ENCODE measurements around the gene NAP1L4. TPM values are rescaled to one million over a fixed set of nuclear protein-coding genes. Genes with fewer than 3 reads are reported as not detected.
A peak's percentile ranks its signal among the peaks of the same experiment; 100 is the strongest.

Gene NAP1L4
- total and polyA plus RNA-seq, 3 experiments from 2014 or later: 163 to 280 (median 273) TPM

DNA sequence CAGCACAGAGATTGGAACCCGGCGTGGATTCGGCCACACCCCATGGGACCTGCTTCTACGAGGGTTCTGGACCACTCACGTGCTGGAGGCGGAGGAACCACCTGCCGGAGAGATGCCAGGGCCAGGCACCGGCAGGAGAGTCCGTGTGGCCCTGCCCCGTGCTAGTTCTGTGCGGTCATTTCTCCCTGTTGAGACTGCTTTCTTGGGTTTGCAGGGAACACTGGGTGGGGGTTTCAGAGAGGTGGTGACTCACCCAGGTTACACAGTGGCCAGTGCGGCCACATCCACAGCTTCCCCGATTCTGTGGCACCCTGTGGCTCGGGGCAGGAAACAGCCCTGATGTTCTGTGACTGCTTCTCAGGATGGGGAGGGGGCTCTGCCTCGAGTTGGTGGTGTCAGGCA is 59.3 kb downstream of the NAP1L4 start:
- ChIA-PET POLR2A (no interaction called here), CTCF (interaction anchor here (1.4 kb wide), 1 partner anchor 41 kb away, joined by 5 read pairs; no protein-coding TSS in a partner anchor)
- peaks cover 22% of the 10 kb centered on the region for H3K4me1 ChIP-seq (ENCODE audit: insufficient read depth, low read length)
- DNase-seq: peak in 1 of 5 donors; percentile 33
- H3K9me3 ChIP-seq (ENCODE audit: low read length): peaks cover 6% of the 10 kb centered on the region
- Mint-ChIP-seq H3K36me3 (peaks cover 1 to 5% (median 4%) of the 10 kb centered on the region in 3 donors), H3K27ac (peak overlapping the region in 3 of 8 donors; percentile 36 to 48 (median 38)), H3K4me3 (peak overlapping the region in 1 of 7 donors; percentile 30), H3K27me3 (peaks cover 16 to 20% of the 10 kb centered on the region in 2 donors), H3K4me1 (peaks cover 16 to 36% (median 19%) of the 10 kb centered on the region in 3 donors), H3K9me3 (peaks cover 5 to 10% (median 10%) of the 10 kb centered on the region in 5 donors)
- peaks cover 6% of the 10 kb centered on the region for H3K27me3 ChIP-seq (ENCODE audit: insufficient read depth, low read length, poor library complexity, severe bottlenecking)
- no peak overlapping the region for H3K27ac ChIP-seq (ENCODE audit: low read depth, low read length)
- no peaks in the 10 kb centered on the region for H3K36me3 ChIP-seq (ENCODE audit: insufficient read depth, low read length)
- H3K4me3 ChIP-seq (ENCODE audit: low read length): no peak overlapping the region

DNA sequence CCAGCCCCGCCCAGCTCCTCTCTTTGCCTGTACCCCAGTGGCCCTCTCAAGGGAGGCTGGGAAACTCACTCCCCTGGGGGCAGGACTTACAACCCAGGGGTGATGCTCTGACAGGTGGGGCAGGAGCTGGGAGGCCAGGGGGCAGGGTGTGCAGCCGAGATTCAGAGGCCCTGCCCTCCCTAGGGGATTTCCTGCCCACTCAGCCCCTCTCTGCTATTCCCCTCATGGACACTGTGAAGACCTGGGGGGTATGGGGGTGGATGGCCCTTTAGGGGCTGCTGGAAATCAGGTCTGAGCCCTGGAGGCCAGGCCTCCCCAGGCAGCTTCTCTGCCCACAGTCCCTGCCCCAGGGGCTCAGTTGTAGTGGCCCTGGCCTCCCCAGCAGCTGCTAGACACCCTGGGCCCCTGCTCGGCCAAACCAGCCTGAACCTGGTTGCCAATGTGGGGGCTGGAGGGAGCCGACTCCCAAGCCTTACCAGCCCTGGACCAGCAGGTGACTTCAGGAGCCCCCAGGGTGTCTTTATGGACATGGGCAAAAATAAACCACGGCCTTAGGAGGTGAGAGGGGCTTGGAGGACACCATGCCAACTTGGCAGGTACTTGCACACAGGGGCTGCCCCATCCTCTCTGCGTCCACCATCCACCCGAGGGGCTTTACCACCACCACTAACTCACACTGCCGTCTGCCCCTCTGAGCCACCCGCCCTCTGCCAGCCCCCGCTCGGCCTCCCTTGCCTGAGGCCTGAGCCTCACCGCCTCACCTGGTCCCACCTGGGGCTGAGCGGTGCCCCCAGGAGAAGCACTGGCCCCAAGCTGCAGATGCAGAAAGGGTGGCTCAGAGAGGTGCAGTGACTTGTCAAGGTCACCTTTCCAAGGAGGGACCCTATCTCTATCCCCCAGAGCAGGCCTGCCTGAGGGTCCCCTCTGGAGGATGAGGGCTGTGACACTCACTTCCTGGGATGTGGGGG is 60.1 kb downstream of the NAP1L4 start:
- H3K4me3 Mint-ChIP-seq: peak overlapping the region in 1 of 7 donors; percentile 54
- H3K27ac Mint-ChIP-seq: peak overlapping the region in 3 of 8 donors; percentile 27 to 48 (median 36)
- H3K27me3 ChIP-seq (ENCODE audit: insufficient read depth, low read length, poor library complexity, severe bottlenecking): peaks cover 6% of the 10 kb centered on the region

DNA sequence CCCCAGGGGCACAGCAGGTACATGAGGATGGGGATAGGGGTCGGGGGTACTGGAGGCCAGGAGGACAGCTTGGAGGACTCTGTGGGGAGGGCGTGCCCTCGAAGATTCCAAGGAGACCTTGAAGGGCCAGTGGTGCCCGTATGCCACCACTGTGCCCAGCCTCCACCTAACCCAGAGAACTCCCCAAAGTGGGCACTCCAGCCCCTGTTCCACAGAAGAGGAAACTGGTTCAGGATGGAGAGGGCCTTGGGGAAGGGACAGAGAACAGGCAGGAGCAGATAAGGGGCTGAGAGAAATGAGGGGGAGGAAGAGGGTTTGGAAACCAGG is 60.7 kb downstream of the NAP1L4 start:
- Mint-ChIP-seq H3K36me3 (peaks cover 0 to 1% (median 0%) of the 10 kb centered on the region in 3 donors), H3K27ac (peak overlapping the region in 1 of 8 donors; percentile 88), H3K4me1 (peaks cover 20 to 41% (median 22%) of the 10 kb centered on the region in 3 donors), H3K27me3 (peaks cover 17 to 21% of the 10 kb centered on the region in 2 donors), H3K4me3 (peak overlapping the region in 1 of 7 donors; percentile 2), H3K9me3 (peaks cover 0 to 2% (median 0%) of the 10 kb centered on the region in 5 donors)
- ChIA-PET CTCF (interaction anchor here (0.8 to 5.2 kb wide), 3 partner anchors 39 to 399 kb away, joined by 3 to 48 read pairs (median 4); no protein-coding TSS in a partner anchor), POLR2A (no interaction called here)
- H3K4me3 ChIP-seq (ENCODE audit: low read length): no peak overlapping the region
- DNase-seq: peak in 1 of 5 donors; percentile 44
- no peaks in the 10 kb centered on the region for H3K9me3 ChIP-seq (ENCODE audit: low read length)
- no peaks in the 10 kb centered on the region for H3K36me3 ChIP-seq (ENCODE audit: insufficient read depth, low read length)
- peaks cover 25% of the 10 kb centered on the region for H3K4me1 ChIP-seq (ENCODE audit: insufficient read depth, low read length)
- peaks cover 6% of the 10 kb centered on the region for H3K27me3 ChIP-seq (ENCODE audit: insufficient read depth, low read length, poor library complexity, severe bottlenecking)
- no peak overlapping the region for H3K27ac ChIP-seq (ENCODE audit: low read depth, low read length)

More for the DNA sequence above, 60.1 kb downstream of the NAP1L4 start:
- ChIA-PET CTCF (interaction anchor here (0.8 to 5.2 kb wide), 3 partner anchors 39 to 400 kb away, joined by 3 to 48 read pairs (median 4); no protein-coding TSS in a partner anchor), POLR2A (interaction anchor here (0.5 kb wide), 1 partner anchor 32 kb away, joined by 3 read pairs; no protein-coding TSS in a partner anchor)
- peaks cover 25% of the 10 kb centered on the region for H3K4me1 ChIP-seq (ENCODE audit: insufficient read depth, low read length)
- H3K4me3 ChIP-seq (ENCODE audit: low read length): no peak overlapping the region
- no peak overlapping the region for H3K27ac ChIP-seq (ENCODE audit: low read depth, low read length)
- peaks cover 20 to 41% (median 22%) of the 10 kb centered on the region in 3 donors for H3K4me1 Mint-ChIP-seq
- peaks cover 20 to 21% of the 10 kb centered on the region in 2 donors for H3K27me3 Mint-ChIP-seq
- peaks cover 0 to 1% (median 0%) of the 10 kb centered on the region in 3 donors for H3K36me3 Mint-ChIP-seq
- no peaks in the 10 kb centered on the region for H3K36me3 ChIP-seq (ENCODE audit: insufficient read depth, low read length)
- no peaks in the 10 kb centered on the region for H3K9me3 ChIP-seq (ENCODE audit: low read length)
- H3K9me3 Mint-ChIP-seq: peaks cover 0 to 4% (median 2%) of the 10 kb centered on the region in 5 donors
- DNase-seq: peak in 1 of 5 donors; percentile 45

DNA sequence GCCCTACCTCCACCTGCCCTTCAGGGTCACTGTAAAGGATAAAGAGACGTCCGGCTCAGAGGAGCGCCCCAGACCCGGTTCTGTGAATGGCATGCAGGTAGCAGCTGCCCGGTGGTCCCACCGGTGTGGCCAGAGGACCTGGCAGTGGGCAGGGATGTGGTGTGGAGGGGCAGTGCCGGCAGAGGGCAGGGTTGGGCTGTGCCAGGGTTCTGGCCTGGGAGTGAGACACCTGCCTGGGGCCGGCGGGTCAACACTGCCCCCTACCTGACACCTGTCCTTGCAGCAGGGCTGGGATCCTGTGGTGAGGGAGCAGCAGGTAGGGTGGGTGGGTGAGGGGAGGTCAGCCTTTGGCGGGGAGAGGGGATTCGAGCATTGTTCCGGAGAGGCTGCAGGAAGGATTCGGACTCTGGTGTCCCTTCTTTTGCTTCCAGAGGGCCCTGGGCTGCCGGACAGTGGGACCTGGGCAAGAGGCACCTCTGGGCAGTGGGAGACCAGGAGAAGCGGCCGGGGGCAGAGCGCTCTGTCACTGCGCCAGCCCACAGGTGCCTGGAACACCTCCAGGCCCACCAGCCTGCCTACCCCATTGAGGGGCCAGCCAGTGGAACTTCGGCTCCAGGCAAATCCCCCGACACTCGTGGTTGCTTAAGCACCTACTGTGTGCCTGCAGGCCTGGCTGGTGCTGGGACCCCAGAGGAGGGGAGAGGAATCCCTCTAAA is 61.3 kb downstream of the NAP1L4 start:
- H3K27ac Mint-ChIP-seq: peak overlapping the region in 5 of 8 donors; percentile 11 to 90 (median 86)
- peaks cover 0 to 2% (median 0%) of the 10 kb centered on the region in 5 donors for H3K9me3 Mint-ChIP-seq
- Histone ChIP-seq H3K4me3 (ENCODE audit: low read length) (peak overlapping the region; percentile 56), H3K27me3 (ENCODE audit: insufficient read depth, low read length, poor library complexity, severe bottlenecking) (peaks cover 6% of the 10 kb centered on the region), H3K9me3 (ENCODE audit: low read length) (no peaks in the 10 kb centered on the region), H3K4me1 (ENCODE audit: insufficient read depth, low read length) (peaks cover 25% of the 10 kb centered on the region), H3K36me3 (ENCODE audit: insufficient read depth, low read length) (no peaks in the 10 kb centered on the region), H3K27ac (ENCODE audit: low read depth, low read length) (peak overlapping the region; percentile 31)
- ChIA-PET POLR2A (interaction anchor here (1.1 to 1.3 kb wide), 2 partner anchors 12 to 32 kb away, joined by 3 read pairs; no protein-coding TSS in a partner anchor), CTCF (interaction anchor here (0.9 to 5.2 kb wide), 16 partner anchors 10 to 399 kb away, joined by 3 to 48 read pairs (median 4); a partner anchor contains a TSS)
- DNase-seq: peak in 2 of 5 donors; percentile 18 to 63
- peaks cover 17 to 21% of the 10 kb centered on the region in 2 donors for H3K27me3 Mint-ChIP-seq
- H3K4me1 Mint-ChIP-seq: peaks cover 20 to 41% (median 22%) of the 10 kb centered on the region in 3 donors
- peak overlapping the region; percentile 38 to 90 (median 82) for H3K4me3 Mint-ChIP-seq
- peaks cover 0 to 1% (median 0%) of the 10 kb centered on the region in 3 donors for H3K36me3 Mint-ChIP-seq

DNA sequence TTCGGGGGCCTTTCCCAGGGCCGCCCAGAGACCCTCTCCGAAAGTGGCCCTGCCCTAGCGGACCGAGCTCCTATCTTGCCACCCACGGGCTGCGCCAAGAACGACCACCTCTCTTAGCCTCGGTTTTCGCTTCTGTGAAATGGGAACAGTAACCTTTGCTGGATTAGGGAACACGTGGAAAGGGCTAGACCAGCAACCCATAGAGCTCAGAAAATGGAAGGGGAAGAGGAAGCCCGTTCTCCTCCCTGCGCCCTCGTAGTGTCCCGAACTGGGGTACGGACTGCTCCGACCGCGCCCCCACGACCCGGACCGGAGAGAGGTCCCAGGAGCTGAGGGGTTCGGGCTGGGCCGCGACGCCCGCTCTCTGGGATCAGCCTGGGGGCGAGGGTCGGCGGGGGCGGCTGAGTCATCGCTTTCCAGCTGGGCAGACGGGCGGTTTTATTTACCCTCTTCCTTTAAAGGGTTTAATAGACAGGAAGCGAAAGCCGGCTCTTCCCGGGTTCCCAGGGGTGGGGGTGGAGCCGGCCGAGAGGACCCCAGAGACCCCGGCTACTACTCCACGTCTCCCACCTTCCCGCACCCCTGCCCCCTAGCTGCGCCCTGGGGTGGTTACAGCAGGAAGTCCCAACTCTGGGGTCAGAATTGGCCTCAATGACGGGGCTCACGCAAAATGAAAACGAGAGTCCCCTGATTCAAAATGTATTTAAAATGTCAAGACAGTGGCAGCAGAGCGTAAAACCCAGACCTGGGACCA is 62.0 kb downstream of the NAP1L4 start:
- Histone ChIP-seq H3K27ac (ENCODE audit: low read depth, low read length) (peak overlapping the region; percentile 31), H3K27me3 (ENCODE audit: insufficient read depth, low read length, poor library complexity, severe bottlenecking) (peaks cover 6% of the 10 kb centered on the region), H3K4me1 (ENCODE audit: insufficient read depth, low read length) (peaks cover 25% of the 10 kb centered on the region), H3K36me3 (ENCODE audit: insufficient read depth, low read length) (no peaks in the 10 kb centered on the region), H3K4me3 (ENCODE audit: low read length) (peak overlapping the region; percentile 56), H3K9me3 (ENCODE audit: low read length) (no peaks in the 10 kb centered on the region)
- H3K4me1 Mint-ChIP-seq: peaks cover 20 to 41% (median 22%) of the 10 kb centered on the region in 3 donors
- peak overlapping the region in 7 of 8 donors; percentile 11 to 94 (median 65) for H3K27ac Mint-ChIP-seq
- peaks cover 17 to 21% of the 10 kb centered on the region in 2 donors for H3K27me3 Mint-ChIP-seq
- peaks cover 0 to 1% (median 0%) of the 10 kb centered on the region in 3 donors for H3K36me3 Mint-ChIP-seq
- ChIA-PET POLR2A (interaction anchor here (0.6 to 1.7 kb wide), 5 partner anchors 12 to 85 kb away, joined by 3 to 5 read pairs (median 4); no protein-coding TSS in a partner anchor), CTCF (interaction anchor here (0.7 to 5.2 kb wide), 22 partner anchors 11 to 398 kb away, joined by 3 to 48 read pairs (median 4); partner anchors contain the start of gene NAP1L4)
- DNase-seq: peak in 1 of 5 donors; percentile 54
- H3K4me3 Mint-ChIP-seq: peak overlapping the region; percentile 68 to 90 (median 82)
- peaks cover 0 to 2% (median 0%) of the 10 kb centered on the region in 5 donors for H3K9me3 Mint-ChIP-seq

DNA sequence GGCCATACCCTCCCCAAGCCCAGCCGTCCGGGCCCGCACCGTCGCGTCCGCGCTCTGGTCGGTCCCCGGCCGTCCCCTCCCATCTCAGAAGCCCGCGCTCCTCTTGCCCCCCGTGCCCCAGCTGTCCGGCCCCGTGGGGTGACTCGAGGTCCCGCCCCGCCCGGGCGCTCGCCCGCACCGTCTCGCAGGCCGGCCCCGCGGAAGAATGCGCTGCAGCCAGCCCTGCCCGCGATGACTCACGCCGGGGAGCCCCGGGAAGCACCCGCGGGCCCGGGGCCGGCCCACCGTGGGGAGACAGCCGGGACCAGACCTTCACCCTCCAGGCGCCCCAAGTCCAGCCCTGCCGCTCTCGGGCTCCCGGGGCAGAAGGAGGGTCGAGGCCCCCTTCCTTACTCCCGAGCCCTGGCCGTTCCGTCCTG is 62.6 kb downstream of the NAP1L4 start:
- peak overlapping the region; percentile 56 for H3K4me3 ChIP-seq (ENCODE audit: low read length)
- Mint-ChIP-seq H3K27me3 (peaks cover 19 to 21% of the 10 kb centered on the region in 2 donors), H3K4me3 (peak overlapping the region; percentile 68 to 90 (median 82)), H3K4me1 (peaks cover 20 to 41% (median 22%) of the 10 kb centered on the region in 3 donors), H3K27ac (peak overlapping the region in 2 of 8 donors; percentile 85 to 94), H3K9me3 (no peaks in the 10 kb centered on the region), H3K36me3 (peaks cover 0 to 1% (median 0%) of the 10 kb centered on the region in 3 donors)
- peaks cover 6% of the 10 kb centered on the region for H3K27me3 ChIP-seq (ENCODE audit: insufficient read depth, low read length, poor library complexity, severe bottlenecking)
- ChIA-PET CTCF (interaction anchor here (0.7 to 5.2 kb wide), 21 partner anchors 12 to 397 kb away, joined by 3 to 48 read pairs (median 4); partner anchors contain the start of gene NAP1L4), POLR2A (interaction anchor here (0.6 to 1.7 kb wide), 4 partner anchors 31 to 102 kb away, joined by 3 to 4 read pairs (median 4); no protein-coding TSS in a partner anchor)
- no peaks in the 10 kb centered on the region for H3K36me3 ChIP-seq (ENCODE audit: insufficient read depth, low read length)
- H3K4me1 ChIP-seq (ENCODE audit: insufficient read depth, low read length): peaks cover 25% of the 10 kb centered on the region
- peak in 2 of 5 donors; percentile 40 to 51 for DNase-seq
- peak overlapping the region; percentile 31 for H3K27ac ChIP-seq (ENCODE audit: low read depth, low read length)
- H3K9me3 ChIP-seq (ENCODE audit: low read length): no peaks in the 10 kb centered on the region

Data from CD8-positive, alpha-beta memory T cell (primary cell).